NCI-H1092 treated with DMSO at 0.1 percent for 48 hours (cell line): ENCODE data around the gene A3GALT2.

ENCODE experiments used
- DNase-seq: peaks from one replicate; lab custom pipeline; 2025; lab: John Stamatoyannopoulos, UW

Gene A3GALT2

DNA sequence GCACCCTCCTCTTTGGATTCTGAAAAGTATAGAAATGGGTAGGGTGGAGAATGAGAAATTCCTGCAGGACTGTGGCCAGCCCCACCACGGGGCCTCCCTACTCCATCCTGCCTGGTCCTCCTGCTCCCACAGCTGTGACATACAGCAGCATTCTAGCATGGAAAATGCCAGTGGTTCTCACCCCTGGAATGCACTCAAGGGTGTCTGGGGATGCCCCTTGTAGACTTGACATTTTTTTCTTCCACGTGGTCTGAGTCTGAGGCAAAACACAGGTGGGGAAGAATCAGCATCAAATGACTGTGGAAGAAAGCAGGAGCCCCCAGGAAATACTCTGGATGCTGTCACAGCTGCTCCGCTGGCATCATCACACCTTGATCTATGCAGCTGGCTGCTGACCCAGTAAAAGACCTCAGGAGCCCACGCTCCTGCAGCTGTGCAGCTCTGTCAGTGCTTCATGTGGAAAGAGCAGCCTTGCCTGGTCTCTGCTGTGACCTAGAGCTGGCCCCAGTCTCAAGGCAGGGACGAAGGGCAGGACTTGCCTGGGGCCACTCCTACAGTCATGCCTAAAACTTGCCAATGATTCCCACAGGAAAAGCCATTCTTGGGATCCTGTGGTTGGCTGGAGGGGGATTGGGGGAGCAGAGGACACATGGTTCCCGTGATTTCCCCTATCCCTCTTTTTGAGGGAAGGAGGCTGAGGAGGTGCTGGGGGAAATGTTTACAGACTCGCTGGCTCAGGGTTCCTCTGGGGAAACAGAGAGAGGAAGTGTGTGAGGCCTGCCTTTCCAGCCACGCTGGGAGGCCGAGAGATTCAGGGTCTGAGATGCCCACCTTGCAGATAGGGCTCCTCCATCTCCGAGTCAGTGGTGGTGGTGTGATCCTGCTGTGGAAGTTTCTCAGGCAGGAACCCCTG is 10.8 kb upstream of the A3GALT2 start:
- DNase-seq = no peak

DNA sequence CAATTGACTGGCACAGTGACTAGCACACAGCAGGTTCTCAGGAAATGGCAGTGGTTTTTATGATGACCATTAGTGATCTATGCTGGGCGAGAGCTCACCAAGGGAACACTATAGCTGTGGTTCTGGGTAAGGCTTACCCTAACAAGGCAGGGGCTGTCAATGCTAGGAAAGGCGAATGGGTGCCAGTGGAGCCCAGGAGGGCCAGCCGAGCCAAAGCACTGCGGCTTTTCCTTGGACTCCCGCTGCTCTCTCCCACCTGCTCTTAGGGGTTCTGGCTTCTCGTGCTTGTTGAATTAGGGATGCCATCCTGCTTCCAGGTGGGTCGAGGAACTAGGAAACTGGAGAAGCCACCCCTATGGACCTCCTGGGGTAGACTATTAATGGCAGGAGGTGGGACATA is 10.0 kb upstream of the A3GALT2 start:
- DNase-seq = no peak

DNA sequence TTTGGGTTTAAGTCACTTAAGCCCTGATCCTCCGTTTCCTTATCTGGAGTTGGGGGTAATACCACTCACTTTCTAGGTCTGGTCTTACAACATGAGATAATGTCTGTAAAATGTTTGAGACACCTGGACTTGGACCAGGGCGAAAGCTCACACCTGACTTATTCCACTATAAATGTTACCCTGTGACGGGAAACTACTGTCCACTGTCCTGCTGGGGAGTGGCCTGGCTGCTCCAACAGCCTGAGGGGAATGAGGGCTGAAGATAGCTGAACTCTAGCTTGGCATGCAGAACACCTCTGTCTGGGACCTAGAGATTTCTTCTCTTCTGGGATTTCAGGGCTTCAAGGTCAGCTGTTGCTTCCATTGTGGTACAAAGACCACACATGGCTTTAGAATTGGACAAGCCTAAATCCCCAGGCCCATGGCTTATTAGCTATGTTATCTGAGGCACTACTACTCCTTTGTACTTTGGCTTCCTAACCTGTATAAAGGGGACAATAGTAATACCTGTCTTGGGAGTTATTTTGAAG is 9.5 kb upstream of the A3GALT2 start:
- DNase-seq = no peak

DNA sequence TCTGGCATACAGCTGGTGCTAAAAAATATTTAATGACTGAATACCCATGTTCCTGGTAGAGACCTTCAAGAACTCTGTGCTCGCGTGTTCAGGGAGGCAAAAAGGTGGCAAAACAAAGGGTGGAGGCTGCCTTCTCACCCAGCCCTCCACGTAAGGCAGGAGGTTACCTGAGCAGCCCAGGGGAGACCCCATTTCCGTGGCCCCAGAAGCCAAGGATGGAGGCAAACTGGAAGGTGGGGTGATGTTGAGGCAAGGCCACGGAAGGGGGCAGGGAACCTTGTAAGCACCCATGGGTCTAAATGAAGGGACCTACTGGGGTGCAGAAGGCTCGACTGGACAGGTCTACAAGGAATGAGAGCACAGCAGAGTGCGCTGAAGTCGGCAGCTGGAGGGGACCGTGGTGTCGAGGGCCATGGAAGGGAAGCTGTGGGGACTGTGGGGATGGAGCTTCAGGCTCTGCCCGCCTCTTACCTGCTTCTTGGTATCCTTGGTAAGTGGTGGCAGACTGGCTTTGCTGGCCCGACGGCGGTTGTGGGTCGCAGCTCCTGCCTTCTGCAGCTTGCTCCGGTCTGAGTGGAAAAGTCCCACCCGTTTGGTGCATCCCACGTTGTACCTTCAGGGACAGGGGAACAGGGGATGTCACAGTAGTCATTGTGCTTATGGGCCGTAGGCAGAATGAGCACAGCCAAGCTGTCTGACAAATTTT is 8.9 kb upstream of the A3GALT2 start:
- no peak for DNase-seq

DNA sequence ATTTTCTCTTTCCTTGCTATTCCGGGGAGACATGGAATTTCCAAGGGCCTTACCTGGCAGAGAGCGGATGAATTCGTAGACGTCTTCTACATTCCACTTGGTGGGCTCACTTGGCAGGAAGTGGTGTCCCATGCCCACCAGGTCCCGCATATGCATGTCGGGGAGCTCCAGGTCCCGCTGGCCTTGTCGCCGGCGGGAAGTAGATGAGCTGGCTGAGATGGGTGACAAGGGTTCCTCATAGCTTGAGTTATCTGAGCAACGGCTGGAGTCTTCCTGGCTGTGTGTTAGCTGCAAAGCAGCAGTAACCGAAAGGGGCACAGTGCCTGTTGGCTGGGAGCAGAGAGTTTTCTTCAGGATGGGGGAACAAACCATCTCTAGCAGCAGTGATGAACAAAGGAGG is 7.9 kb upstream of the A3GALT2 start:
- DNase-seq = no peak

DNA sequence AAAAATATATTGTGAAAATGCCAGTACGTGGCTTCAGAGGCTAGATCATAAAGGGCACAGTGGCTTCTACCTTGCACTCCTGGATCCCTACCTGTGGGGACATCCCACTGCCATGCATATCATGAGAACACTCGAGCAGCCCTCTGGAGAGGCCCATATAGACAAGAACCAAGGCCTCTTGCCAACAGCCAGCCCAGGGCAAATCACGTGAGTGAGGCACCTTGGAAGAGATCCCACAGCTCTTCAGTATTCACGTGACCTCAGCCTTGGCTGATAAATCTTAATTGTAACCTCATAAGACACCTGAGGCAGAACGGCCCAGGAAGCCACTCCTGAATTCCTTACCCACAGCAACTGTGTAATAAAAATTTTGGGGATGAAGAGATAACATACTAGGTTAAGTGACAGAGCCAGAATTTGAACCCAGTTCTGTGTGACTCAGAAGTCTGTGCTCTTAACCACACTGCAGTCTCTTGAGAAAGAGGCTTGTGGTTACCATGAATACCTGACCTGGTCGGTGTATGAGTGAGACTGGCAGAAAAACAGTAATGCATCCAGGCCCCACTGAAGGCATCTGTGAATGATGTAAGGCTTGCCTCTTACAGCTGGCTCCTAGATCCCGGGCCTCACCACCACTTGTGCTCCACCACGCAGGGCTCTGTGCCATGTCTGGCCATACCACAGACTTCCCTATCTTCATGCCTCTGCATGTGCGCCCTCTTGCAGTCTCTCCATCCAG is 6.9 kb upstream of the A3GALT2 start:
- DNase-seq = peak; percentile 76

DNA sequence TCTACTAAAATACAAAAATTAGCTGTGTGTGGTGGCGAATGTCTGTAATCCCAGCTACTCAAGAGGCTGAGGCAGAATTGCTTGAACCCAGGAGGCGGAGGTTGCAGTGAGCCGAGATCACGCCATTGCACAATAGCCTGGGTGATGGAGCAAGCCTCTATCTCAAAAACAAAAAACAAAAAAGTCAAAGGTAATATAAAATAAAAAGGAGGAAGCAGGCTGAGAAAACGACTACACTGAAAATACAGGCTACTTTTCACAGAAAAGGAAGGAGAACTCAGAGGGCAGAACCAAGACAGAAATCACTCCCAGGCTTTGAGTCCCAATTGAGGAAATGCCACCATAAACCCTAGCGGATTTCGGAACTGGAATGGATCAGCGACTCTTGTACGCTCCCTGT is 5.9 kb upstream of the A3GALT2 start:
- DNase-seq = no peak

DNA sequence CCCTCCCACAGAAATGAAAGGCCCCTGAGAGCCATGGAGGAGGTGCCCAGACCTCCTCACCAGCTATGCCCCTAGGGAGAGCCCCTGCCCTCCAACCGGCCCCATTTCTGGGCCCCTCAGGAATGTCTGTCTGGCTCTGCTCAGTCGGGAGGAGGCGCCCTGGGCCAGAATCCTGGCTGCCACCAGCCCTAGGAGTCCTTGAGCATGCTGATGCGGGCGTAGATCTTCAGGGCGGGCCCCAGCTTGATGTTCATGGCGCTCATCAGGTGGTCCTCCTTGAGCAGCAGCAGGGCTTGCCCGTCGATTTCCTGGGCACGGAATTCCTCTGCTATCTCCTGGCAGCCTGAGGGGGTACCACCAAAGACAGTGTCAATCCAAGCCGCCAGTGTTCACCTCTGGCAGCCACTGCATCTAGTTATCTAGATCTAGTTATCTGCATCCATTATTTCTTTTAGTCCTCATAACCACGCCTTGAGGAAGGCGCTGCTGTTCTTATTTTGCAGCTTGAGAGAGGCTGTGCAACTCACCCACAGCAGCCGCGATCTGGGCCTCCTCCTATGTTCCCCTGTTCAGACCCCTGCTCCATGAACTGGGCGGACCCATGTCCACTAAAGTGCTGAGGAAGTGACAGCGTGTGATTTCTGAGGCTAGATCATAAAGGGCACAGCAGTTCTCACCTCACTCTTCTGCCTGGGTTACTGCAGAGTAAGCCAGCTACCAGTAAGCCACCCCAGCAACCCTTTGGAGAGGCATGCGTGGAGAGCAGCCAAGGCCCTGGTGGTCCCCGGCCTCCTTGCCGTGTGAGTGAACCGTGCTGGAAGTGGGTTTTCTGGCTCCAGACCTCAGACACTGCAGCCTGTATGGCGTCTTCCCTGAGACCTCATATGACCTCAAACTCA is 4.0 kb upstream of the A3GALT2 start:
- no peak for DNase-seq

DNA sequence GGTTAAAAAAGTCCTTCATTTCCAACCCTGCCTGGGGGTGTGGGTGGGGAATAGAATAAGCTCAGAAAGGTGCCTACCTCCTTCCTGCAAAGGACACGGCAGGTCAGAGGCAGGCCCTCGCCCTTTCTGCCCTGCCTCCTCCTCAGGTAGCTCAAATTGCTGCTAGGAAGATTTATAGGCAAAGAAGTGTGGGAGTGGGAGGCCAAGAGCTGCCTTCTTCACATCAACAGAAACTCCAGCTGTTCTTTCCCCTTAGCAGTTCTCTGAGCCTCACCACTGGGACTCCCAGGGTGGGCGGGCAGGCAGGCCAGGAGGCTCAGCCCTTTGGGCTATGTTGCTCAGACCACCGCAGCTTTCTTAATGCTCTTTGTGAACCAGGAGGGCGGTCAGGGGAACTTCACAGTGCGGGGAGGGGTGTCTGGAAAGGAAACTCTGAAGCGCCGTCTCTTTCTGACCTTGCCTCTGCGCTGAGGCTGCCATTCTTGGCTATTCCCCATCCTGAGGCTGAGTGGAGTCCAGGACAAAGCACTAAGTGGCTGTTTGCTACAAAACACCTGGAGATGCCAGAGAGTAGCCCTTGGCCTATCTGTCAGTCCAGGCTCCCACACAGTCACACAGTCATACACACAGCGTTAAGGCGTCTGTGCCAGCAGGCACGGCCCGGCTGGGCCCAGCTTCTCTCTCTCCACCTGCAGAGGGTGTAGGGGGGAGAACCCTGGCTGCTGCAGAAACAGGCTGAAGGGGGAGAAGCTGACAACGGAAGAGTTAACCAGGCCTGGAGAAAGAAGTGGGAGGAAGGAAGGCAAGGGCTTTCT is 3.0 kb upstream of the A3GALT2 start:
- no peak for DNase-seq

DNA sequence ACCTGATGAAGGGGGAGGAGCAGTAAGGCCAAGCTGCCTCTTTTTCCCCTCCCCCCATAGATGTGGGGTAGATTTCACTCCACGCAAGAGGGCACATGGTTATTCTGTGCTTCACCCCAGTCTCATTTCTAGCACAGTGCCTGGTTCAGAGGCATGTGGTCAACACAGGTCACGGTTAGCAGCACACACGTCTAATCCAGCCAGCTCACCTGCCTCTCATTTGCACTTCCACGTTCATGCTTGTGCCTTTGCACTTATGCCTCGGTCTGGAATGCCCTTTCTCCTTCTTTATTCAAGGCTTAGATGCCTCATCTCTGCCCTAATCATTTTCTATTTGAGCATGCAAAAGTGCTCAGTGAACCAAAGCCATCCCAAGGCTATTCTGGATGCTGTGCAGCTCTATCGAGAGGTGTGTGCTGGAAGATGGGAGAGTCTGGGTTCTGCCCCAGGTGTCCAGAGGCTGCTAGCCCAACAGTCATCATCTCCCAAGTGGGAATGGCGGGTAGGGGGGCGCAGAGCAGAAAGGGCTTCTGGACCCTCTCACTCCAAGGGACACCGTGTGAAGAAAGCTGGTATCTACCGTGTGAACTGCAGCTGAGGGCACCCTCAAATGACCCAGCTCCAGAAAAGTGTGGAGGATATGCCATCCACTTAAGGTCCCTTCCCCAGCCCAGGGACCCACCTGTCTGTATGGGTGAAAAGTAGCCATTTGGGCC is 2.1 kb upstream of the A3GALT2 start:
- DNase-seq = no peak

DNA sequence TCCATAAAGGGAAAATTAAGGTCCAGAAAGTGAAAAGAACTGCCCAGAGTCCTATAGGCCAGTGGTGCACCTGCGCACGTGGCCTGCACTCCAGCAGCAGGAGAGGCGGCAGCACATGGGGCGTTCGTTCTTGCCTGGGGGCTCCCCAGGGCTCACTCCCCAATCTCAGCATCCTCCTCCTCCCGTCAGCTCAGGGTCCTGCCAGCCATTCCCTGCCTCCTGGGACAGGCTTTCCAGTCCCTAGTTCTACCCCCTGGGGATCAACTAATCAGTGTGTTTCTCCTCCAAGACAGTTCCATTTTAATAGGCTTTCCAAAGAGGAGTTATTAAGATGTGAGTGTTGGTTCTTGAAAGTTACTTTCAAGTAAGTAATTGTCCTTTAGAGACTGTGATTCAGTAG is 1.2 kb upstream of the A3GALT2 start:
- DNase-seq = no peak

DNA sequence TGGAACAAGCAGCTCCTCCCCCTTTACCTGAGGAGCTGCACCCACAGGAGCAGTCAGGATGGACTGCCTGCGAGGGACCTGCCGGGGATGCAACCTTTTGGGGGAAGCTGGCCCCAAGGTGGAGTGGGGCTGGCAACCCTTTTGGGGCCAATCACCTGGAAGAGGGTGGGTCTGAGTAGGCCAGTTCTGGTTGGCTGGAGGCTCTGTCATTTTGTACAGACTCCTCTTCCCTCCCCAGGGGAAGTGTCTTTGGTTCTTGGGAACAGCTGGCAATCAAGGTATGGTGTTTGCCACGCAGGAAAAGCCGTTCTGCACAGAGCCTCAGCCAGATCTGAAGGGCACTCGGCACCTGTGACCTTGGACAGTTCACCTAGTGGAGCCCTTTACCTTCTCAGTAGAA is 280 bp upstream of the A3GALT2 start:
- no peak for DNase-seq

DNA sequence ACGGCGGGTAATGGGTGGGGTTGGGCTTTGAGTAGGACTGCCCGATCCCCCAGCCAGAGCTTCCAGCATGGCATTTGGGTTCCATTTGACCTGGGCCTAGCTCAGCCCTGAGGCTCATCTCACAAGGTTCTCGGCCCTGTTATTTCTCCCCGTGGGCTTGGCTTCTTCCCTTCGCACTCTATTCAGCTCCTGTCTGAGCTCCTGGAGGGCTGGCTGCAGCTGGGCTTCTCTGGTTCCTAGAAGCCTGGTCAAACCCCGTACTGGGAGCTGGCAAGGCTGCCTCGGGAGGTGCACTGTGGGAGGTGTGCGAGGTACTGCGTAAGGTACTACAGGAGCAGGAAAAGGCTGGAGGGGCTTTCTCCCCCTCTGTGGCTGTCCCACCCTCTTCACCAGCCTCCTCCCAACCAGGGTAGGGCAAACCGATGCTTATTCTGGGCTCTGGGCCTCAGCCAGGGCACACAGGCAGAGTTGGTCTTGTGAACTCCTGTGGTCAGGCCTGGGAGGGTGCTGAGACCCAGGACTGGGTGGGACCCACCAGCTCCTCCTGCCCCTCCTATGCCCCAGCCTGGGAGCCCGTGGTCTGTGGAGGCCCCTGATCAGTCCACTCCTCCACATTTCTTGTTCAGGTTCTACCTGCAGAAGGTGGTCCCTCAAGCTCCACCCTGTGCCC is 814 bp downstream of the A3GALT2 start:
- no peak for DNase-seq

DNA sequence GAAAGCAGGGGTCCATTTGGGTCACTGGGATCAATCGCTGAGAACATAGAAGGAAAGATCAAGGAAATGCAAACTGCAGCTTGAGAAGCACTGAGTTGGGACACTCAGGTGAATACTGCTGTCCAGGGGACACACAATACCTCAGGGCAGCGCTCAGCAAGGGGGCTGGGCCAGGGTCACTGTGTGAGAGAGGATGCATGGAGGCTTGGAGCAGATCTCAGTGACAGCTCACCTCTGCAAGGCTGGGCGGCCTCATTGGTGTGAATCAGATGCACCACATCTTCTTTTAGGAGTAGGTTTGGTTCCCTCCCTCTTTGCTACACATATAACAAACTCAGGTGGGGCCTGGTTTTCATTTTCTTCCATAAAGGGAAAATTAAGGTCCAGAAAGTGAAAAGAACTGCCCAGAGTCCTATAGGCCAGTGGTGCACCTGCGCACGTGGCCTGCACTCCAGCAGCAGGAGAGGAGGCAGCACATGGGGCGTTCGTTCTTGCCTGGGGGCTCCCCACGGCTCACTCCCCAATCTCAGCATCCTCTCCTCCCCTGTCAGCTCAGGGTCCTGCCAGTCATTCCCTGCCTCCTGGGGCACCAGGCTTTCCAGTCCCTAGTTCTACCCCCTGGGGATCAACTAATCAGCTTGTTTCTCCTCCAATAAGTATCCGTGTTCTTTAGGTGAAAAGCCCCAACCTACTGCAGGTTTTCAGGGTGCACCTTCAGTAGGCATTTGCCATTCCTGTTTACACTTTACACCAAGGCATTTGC is 1.5 kb downstream of the A3GALT2 start:
- DNase-seq = no peak

DNA sequence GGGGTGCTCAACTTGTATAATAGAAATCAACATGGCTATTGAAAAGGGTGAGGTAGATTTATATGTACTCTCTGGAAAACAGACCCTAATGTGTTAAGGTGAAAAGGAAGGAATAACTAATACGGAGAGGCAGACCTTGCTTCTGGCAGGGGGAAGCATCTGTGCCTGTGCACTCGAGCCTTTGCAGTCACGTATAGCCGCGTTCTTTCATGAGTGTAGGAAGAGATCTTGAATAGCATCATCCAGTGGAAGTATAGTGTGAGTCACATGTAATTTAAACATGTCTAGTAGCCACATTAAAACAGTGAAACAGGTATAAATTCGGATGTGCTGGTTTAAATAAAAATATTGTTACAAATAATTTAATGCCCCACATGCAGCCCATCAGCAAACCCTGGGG is 3.0 kb downstream of the A3GALT2 start:
- DNase-seq = no peak

DNA sequence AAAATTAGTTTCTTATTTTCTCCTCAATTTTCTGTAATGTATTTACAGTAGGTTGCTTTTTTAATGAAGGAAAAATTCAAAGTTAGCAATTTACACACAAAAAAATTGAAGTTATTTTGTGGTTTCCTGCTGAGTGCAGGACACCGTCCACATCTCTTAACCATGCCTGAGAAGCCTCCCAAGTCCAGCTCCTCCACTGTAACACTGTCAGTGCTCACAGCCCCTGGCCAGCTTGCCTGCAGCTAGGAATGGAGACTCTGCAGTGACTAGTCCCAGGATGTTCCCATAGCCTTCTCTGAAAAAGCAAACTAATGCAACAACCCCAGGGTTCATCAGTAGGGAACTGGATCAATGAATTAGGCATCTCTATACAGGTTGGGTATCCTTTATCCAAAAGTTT is 3.5 kb downstream of the A3GALT2 start:
- DNase-seq = no peak

DNA sequence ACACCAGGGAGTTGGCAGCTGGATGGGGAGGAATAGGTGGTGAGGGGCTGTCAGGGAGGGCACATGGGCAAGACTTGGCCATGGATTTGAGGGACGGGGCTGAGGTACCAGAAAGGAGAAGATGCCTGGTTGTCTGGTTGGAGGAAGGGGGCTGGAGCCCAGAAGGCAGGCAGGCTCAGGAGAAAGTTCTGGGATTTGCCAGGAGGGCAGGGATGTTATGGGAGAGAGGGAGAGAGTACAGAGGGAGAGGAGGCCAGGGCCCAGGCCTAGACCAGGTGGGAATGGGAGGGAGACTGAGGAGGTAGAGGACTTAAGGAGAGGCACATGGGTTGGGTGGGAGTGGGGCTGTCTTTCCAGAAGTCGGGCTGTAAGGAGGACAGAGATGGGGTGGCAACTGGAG is 4.3 kb downstream of the A3GALT2 start:
- DNase-seq = no peak

DNA sequence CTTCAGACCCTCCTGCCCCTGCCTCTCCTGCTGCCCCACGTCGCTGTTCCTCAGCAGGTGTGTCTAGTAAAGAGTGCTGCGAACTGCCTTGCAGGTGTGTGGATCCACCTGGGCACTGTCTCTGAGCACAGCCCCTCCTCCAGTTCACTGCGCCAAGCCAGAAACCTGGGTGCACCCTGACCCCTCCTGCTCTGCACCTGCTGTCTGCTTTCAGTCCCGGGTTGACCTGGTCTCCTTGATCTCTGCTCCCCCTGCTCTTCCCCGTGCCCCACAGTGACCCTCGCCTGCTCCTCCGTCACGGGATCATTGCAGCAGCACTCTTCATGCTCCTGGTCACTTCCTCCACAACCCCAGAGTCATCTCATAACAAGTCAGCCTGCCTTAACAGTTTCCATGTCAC is 6.5 kb downstream of the A3GALT2 start:
- DNase-seq = no peak

DNA sequence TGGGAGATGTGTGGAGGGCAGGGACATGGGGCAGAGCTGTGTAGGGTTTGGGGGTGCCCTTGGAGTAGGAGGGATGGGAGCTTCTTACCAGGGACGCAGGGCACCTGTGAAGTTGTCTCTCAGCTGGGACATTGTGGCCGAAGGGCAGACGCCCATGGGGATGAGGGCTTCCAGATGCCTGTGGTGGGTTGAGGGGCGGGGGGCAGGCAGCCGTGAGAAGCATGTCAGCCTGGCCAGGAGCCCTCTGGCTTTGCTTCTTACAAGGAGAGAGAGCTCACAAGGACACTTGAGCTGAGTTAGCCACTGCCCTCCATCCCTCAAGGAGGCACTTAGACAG is 8.5 kb downstream of the A3GALT2 start:
- no peak for DNase-seq
